Ishikawa (cell line): ENCODE results near the gene FGF13.

Source experiments
- CEBPB ChIP-seq: IDR thresholded peaks from 2 replicates; pipeline ENCODE4 v1.6.1; 2012
- CREB1 ChIP-seq: IDR thresholded peaks from 2 replicates; pipeline ENCODE4 v1.6.1; 2012; ENCODE audit warnings: low read depth
- EGR1 ChIP-seq: IDR thresholded peaks from 2 replicates; pipeline ENCODE4 v1.6.1; 2012
- EP300 ChIP-seq: IDR thresholded peaks from 2 replicates; pipeline ENCODE4 v1.6.1; 2012; ENCODE audit warnings: borderline replicate concordance
- FOXM1 ChIP-seq: IDR thresholded peaks from 2 replicates; pipeline ENCODE4 v1.6.1; 2012; ENCODE audit warnings: low read depth, borderline replicate concordance
- MAX ChIP-seq: IDR thresholded peaks from 2 replicates; pipeline ENCODE4 v1.6.1; 2012
- NFIC ChIP-seq: IDR thresholded peaks from 2 replicates; pipeline ENCODE4 v1.6.1; 2012
- RAD21 ChIP-seq: IDR thresholded peaks from 2 replicates; pipeline ENCODE4 v1.6.1; 2012; ENCODE audit warnings: low read depth
- REST ChIP-seq: IDR thresholded peaks from 2 replicates; pipeline ENCODE4 v1.6.1; 2012; ENCODE audit warnings: low read depth, mild to moderate bottlenecking
- TAF1 ChIP-seq: IDR thresholded peaks from 2 replicates; pipeline ENCODE4 v1.6.1; 2012; ENCODE audit warnings: low read depth, mild to moderate bottlenecking
- TCF12 ChIP-seq: IDR thresholded peaks from 2 replicates; pipeline ENCODE4 v1.6.1; 2012; ENCODE audit warnings: low read depth
- TEAD4 ChIP-seq: IDR thresholded peaks from 2 replicates; pipeline ENCODE4 v1.6.1; 2012
- USF1 ChIP-seq: IDR thresholded peaks from 2 replicates; pipeline ENCODE4 v1.6.1; 2012
- YY1 ChIP-seq: IDR thresholded peaks from 2 replicates; pipeline ENCODE4 v1.6.1; 2012; ENCODE audit warnings: low read depth
- ZBTB7A ChIP-seq: IDR thresholded peaks from 2 replicates; pipeline ENCODE4 v1.6.1; 2012; ENCODE audit warnings: low read depth

Gene FGF13

DNA sequence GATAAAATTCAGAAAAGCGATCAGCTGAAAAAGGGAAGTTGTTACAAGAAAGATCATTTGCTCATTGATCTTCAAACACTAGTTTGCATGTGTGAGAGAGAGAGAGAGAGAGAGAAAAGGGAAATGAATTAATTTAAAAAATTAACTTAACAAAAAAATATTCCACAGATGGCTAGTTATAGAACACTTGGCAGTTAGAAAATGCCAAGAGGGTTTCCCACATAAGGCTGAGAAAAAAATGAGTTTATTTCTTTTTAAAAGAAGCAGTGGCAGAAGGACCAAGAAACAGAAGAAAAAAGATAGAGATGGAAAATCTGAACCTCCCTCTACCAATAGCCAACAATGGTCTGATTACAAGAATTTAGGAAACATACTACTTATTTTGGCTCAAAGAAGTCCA, 47.1 kb downstream of the FGF13 start:
- TF ChIP-seq CREB1 (no peak), NFIC (no peak), CEBPB (no peak), EGR1 (no peak)

- TF ChIP-seq EP300 (no peak), ZBTB7A (no peak), TEAD4 (no peak), TAF1 (no peak), CREB1 (no peak), TCF12 (no peak), CEBPB (no peak), EGR1 (no peak), NFIC (no peak), RAD21 (no peak), USF1 (no peak), YY1 (no peak), MAX (no peak), FOXM1 (no peak)
Observed at GRCh38 chrX:138664016-138664415, 47.5 kb downstream of the FGF13 start.

DNA sequence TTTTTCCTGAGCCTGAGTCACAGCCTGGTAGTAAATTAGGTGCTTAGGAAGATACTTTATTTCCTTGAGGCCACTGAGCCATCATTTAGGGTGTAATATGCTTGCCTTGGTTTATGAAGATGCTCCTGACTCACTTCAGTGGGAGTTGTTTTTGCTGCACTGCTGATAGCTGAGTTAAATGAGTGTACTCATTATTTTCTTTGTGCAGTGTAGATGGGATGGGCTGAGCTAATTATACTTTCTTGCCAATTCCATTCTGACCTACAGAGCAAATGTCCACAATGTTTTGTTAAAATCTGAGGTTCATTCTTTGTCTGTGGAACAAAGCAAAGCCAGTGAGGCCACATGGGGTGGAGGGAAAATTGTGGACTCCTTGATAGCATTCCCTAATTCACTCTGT, 60.0 kb downstream of the FGF13 start:
- no peak for TF ChIP-seq CREB1
- TF ChIP-seq YY1 = no peak
- TF ChIP-seq FOXM1 = no peak
- no peak for TF ChIP-seq NFIC
- TF ChIP-seq REST = no peak
- no peak for TF ChIP-seq ZBTB7A

DNA sequence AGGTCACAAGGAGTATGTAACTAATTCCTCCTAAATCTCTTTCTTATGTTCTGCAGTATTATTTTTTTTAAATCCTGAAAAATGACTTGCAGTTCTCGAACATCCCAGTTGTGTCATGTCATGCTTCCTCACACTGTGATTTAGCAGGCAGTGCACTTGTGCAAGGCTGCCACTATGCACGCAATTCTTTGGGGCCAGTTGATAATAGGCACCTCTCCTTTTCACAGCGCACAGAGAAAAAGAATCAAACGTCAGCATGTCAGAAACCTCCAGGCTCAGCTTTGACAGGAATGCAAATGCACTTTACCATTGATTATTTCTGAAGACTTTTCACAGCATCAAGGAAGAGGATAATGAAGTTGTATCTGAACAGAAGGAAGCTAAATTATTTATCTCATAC, 62.9 kb downstream of the FGF13 start:
- no peak for TF ChIP-seq NFIC
- no peak for TF ChIP-seq EGR1
- TF ChIP-seq TEAD4 = no peak
- no peak for TF ChIP-seq YY1
- no peak for TF ChIP-seq USF1
- no peak for TF ChIP-seq FOXM1

GRCh38 chrX:138638996-138639395, 72.5 kb downstream of the FGF13 start:
- TF ChIP-seq RAD21 (no peak), USF1 (no peak), EP300 (no peak), ZBTB7A (no peak), TCF12 (no peak), FOXM1 (no peak), EGR1 (no peak), CREB1 (no peak), MAX (no peak), TEAD4 (no peak)
